Endothelial cell (in vitro differentiated cells): Measurements from ENCODE around the gene EML1. TPM values are rescaled to one million over a fixed set of nuclear protein-coding genes. Genes with fewer than 3 reads are reported as not detected.

Source experiments
- DNase-seq: peaks from one replicate; pipeline ENCODE4 v3.0.0; 2021; ENCODE audit warnings: low spot score
- H3K27ac Mint-ChIP-seq: one replicate; pipeline ENCODE4 v1.8.0; 2021; ENCODE audit warnings: mixed read lengths, inconsistent platforms; ENCODE audit not compliant: unreplicated experiment
- H3K27me3 Mint-ChIP-seq: one replicate; pipeline ENCODE4 v1.8.0; 2021; ENCODE audit warnings: mild to moderate bottlenecking, moderate library complexity, mixed read lengths, inconsistent platforms; ENCODE audit not compliant: unreplicated experiment
- H3K36me3 Mint-ChIP-seq: one replicate; pipeline ENCODE4 v1.8.0; 2021; ENCODE audit warnings: mild to moderate bottlenecking, low read depth, mixed read lengths, inconsistent platforms; ENCODE audit not compliant: unreplicated experiment
- H3K4me1 Mint-ChIP-seq: one replicate; pipeline ENCODE4 v1.8.0; 2021; ENCODE audit warnings: mild to moderate bottlenecking, mixed read lengths, inconsistent platforms; ENCODE audit not compliant: unreplicated experiment
- H3K4me3 Mint-ChIP-seq: one replicate; pipeline ENCODE4 v1.8.0; 2021; ENCODE audit warnings: mild to moderate bottlenecking, mixed read lengths, inconsistent platforms; ENCODE audit not compliant: unreplicated experiment
- H3K9me3 Mint-ChIP-seq: one replicate; pipeline ENCODE4 v1.8.0; 2021; ENCODE audit warnings: mixed read lengths, inconsistent platforms; ENCODE audit not compliant: unreplicated experiment
- total RNA-seq: library from RNA; stranded (reverse); fragmentation: NEBNext Ultra II Directional; extraction: Animal tissue kit (Norgen Biotek cat#: 25700); gene quantifications from one replicate; pipeline ENCODE4 v1.2.1, GENCODE V29; 2021; ENCODE audit not compliant: unreplicated experiment
- TF ChIP-seq, protein P1 (sequence below): fragments of 200-600 bp; sonication (generic); IDR thresholded peaks from one replicate; pipeline ENCODE4 v1.5.0; 2021; ENCODE audit warnings: antibody characterized with exemption; ENCODE audit not compliant: unreplicated experiment

The EML1 gene
- total RNA-seq, 1 donor from 2014 or later = 10.0 TPM

DNA sequence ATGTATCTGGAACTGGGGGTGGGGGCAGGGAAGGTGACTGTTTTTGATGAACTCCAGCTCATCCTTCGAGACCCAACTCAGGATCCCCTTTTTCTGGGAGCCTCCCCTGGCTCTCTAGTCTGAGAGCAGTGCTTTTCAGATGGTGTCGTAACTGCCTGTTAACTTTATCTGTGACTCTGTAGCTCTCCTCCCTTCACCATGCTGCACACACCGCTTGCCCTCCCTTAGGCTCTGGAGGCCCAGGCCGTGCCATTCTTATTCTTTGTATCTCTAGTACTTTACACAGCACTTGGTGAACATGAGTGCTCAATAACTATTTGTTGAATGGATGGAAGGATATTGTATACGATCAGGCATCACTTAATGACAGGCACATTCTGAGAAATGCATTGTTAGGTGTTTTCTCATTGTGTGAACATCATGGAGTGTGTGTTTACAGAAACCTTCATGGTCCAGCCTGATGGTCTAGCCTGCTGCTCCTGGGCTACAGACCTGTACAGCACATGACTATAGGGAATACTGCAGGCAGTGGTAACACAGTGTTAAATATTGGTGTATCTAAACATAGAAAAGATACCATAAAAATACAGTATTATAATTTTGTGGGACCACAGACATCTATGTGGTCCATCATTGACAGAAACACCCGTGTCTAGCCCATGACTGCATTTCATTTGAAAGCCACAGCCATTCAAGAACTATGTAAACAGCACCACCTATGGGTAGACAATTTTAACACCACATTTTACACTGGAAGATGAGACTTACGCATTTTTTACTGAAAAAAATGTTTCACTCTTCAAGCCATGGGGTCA is 91.8 kb downstream of the EML1 start:
- no peaks in the 10 kb centered on the region for H3K27me3 Mint-ChIP-seq
- H3K4me3 Mint-ChIP-seq = no peak overlapping the region
- H3K4me1 Mint-ChIP-seq = no peaks in the 10 kb centered on the region
- DNase-seq = peak; percentile 22
- TF ChIP-seq, protein P1, sequence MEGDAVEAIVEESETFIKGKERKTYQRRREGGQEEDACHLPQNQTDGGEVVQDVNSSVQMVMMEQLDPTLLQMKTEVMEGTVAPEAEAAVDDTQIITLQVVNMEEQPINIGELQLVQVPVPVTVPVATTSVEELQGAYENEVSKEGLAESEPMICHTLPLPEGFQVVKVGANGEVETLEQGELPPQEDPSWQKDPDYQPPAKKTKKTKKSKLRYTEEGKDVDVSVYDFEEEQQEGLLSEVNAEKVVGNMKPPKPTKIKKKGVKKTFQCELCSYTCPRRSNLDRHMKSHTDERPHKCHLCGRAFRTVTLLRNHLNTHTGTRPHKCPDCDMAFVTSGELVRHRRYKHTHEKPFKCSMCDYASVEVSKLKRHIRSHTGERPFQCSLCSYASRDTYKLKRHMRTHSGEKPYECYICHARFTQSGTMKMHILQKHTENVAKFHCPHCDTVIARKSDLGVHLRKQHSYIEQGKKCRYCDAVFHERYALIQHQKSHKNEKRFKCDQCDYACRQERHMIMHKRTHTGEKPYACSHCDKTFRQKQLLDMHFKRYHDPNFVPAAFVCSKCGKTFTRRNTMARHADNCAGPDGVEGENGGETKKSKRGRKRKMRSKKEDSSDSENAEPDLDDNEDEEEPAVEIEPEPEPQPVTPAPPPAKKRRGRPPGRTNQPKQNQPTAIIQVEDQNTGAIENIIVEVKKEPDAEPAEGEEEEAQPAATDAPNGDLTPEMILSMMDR = peak; percentile 91
- H3K27ac Mint-ChIP-seq = no peak overlapping the region
- H3K36me3 Mint-ChIP-seq = no peaks in the 10 kb centered on the region
- no peaks in the 10 kb centered on the region for H3K9me3 Mint-ChIP-seq

DNA sequence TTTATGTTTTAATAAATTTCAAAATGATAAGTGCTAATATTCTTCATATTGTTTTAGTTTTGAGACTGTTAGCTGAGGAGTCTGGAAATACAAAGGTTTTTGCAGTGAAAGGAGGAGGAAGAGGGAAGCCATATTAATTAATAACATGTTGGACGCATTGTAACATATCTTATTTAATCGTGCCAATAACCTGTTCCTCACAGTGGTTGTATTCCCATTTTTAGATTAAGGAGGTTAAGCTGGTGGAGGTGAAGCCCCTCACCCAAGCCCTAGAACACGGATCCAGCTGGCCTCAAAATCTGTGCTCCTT is 92.4 kb downstream of the EML1 start:
- no peak for DNase-seq
- Mint-ChIP-seq H3K9me3 (no peaks in the 10 kb centered on the region), H3K27me3 (no peaks in the 10 kb centered on the region), H3K4me3 (no peak overlapping the region), H3K36me3 (no peaks in the 10 kb centered on the region), H3K4me1 (no peaks in the 10 kb centered on the region), H3K27ac (no peak overlapping the region)
- TF ChIP-seq, protein P1 = peak; percentile 22

DNA sequence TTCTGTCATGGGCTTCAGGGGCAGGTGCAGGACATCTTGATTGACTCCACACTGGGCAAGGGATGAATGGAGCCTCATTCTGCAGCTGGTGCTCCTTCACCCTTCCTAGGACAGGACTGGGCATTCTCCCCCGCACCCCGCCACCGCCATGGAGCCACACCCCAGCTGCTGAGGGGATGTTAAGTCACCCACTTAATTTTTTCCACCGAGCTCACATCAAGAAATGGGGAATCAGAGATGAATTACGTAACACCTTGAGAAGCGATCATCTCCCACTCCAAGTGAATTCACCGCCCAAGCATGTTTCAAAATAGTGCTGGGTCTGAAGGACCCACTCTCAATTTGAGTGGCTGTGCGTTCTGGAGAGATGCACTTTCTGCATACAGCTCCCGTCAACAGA is 94.2 kb downstream of the EML1 start:
- H3K36me3 Mint-ChIP-seq = no peaks in the 10 kb centered on the region
- TF ChIP-seq, protein P1 = no peak
- H3K9me3 Mint-ChIP-seq = no peaks in the 10 kb centered on the region
- no peak overlapping the region for H3K27ac Mint-ChIP-seq
- H3K4me1 Mint-ChIP-seq = no peaks in the 10 kb centered on the region
- H3K4me3 Mint-ChIP-seq = no peak overlapping the region
- H3K27me3 Mint-ChIP-seq = no peaks in the 10 kb centered on the region
- DNase-seq = no peak

DNA sequence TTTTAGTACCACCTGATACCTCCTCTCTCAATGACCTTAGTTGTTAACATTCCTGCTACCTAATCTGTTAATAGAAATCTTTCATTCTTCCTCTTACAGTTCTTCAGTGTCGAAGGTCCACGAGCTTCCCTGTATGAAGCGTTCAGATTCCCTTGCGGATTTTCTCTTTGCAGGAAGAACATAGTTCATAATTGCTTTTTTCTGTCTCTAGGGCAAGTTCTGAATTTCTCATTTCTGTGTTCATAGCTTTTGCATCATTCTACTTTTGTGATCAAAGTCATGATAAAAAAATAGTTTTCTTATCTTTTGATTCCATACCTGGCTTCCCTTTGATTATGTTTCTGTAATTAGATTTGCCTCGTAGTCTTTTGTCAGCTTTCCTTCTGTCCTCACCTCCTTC is 94.9 kb downstream of the EML1 start:
- no peak for DNase-seq

DNA sequence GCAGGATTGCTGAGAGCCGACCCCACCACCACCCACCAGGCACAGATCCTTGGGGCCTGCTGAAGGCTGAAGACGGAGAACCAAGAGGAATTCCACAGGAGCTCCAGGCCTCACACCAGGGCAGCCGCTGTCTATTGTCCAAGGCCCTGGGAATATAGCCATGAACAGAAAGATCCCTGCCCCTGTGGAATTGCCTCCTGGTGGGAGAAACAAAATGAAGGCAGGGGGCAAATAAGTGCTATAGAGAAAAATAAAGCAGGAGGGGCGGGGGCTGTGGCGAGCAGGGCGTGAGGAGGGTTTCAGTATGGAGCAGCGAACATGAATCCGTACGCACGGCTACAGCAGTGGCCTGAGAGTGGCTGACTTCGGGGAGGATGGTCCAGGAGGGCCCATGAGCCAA is 96.1 kb downstream of the EML1 start:
- Mint-ChIP-seq H3K9me3 (no peaks in the 10 kb centered on the region), H3K4me1 (no peaks in the 10 kb centered on the region), H3K27ac (no peak overlapping the region), H3K36me3 (no peaks in the 10 kb centered on the region), H3K4me3 (no peak overlapping the region), H3K27me3 (no peaks in the 10 kb centered on the region)
- TF ChIP-seq, protein P1 = no peak
- DNase-seq = no peak

More for the DNA sequence above, 94.9 kb downstream of the EML1 start:
- H3K27ac Mint-ChIP-seq = no peak overlapping the region
- no peak overlapping the region for H3K4me3 Mint-ChIP-seq
- no peaks in the 10 kb centered on the region for H3K9me3 Mint-ChIP-seq
- TF ChIP-seq, protein P1 = no peak
- H3K27me3 Mint-ChIP-seq = no peaks in the 10 kb centered on the region
- no peaks in the 10 kb centered on the region for H3K36me3 Mint-ChIP-seq
- no peaks in the 10 kb centered on the region for H3K4me1 Mint-ChIP-seq
